H1 (cell line): ENCODE measurements around the gene ZBP1. TPM values are rescaled to one million over a fixed set of nuclear protein-coding genes. Genes with fewer than 3 reads are reported as not detected.

Source experiments
- CTCF ChIA-PET: fragments of 300-600 bp; sonication (Branson Sonifier 250); formaldehyde crosslinking; loops from one replicate; lab custom pipeline; 2021; ENCODE audit not compliant: partially characterized antibody; lab: Charles Lee
- POLR2A ChIA-PET: fragments of 300-600 bp; sonication (Branson Sonifier 250); formaldehyde crosslinking; loops from one replicate; lab custom pipeline; 2021; ENCODE audit warnings: inconsistent platforms; ENCODE audit not compliant: partially characterized antibody; lab: Charles Lee
- DNase-seq, 2 experiments: peaks; one replicate each; pipeline versions ENCODE4 v3.0.0 to v3.0.0-alpha.2; 2010 to 2022; ENCODE audit warnings: low spot score in 2 of 2, low read depth in 1 of 2, mixed read lengths in 1 of 2
- FAIRE-seq: peaks from 2 replicates; lab custom pipeline; 2011; peaks lifted over from hg19 to GRCh38; lab: Jason Lieb, UNC
- H2AFZ ChIP-seq: 2 replicates; pipeline ENCODE4 v1.8.1; 2012; ENCODE audit warnings: low read length, inconsistent platforms
- H2AK5ac ChIP-seq: 2 replicates; pipeline ENCODE4 v1.6.1; 2013; ENCODE audit warnings: low read depth, low read length
- H2BK120ac ChIP-seq: replicated peaks from 2 replicates; pipeline ENCODE3; 2013; ENCODE audit warnings: low read depth, low read length, inconsistent platforms
- H2BK12ac ChIP-seq: 2 replicates; pipeline ENCODE4 v1.6.1; 2013; ENCODE audit warnings: low read depth, low read length
- H2BK15ac ChIP-seq: 2 replicates; pipeline ENCODE4 v1.6.1; 2013; ENCODE audit warnings: low read length
- H2BK20ac ChIP-seq: 2 replicates; pipeline ENCODE4 v1.6.1; 2013; ENCODE audit warnings: low read length
- H2BK5ac ChIP-seq: 2 replicates; pipeline ENCODE4 v1.6.1; 2013; ENCODE audit warnings: low read depth, low read length
- H3K14ac ChIP-seq: 2 replicates; pipeline ENCODE4 v1.6.1; 2013; ENCODE audit warnings: inconsistent platforms; ENCODE audit not compliant: insufficient read length
- H3K18ac ChIP-seq: 2 replicates; pipeline ENCODE4 v1.6.1; 2013; ENCODE audit warnings: low read length; ENCODE audit errors: extremely low read depth
- H3K23ac ChIP-seq: 2 replicates; pipeline ENCODE4 v1.6.1; 2013; ENCODE audit warnings: inconsistent platforms; ENCODE audit not compliant: insufficient read length
- H3K23me2 ChIP-seq: 2 replicates; pipeline ENCODE4 v1.6.1; 2013; ENCODE audit warnings: low read depth, low read length
- H3K27ac ChIP-seq: 2 replicates; pipeline ENCODE4 v1.6.1; 2011; ENCODE audit warnings: low read depth, low read length, inconsistent platforms
- H3K27me3 ChIP-seq, 4 experiments: replicated peaks in 1 of 4; 1 replicate in 1 of 4; 2 replicates in 3 of 4; pipeline versions ENCODE4 v1.6.1 to v1.8.1; 2011 to 2013; ENCODE audit warnings: low read length in 3 of 4, mild to moderate bottlenecking in 3 of 4, inconsistent platforms in 2 of 4, mixed read lengths in 2 of 4, moderate library complexity in 1 of 4; ENCODE audit not compliant: control insufficient read depth in 3 of 4, insufficient read depth in 3 of 4; ENCODE audit errors: extremely low read depth in 1 of 4
- H3K36me3 ChIP-seq, 4 experiments: 2 replicates each; pipeline versions ENCODE4 v1.6.1 to v1.8.1; 2011 to 2013; ENCODE audit warnings: mild to moderate bottlenecking in 4 of 4, low read length in 3 of 4, moderate library complexity in 2 of 4, control low read depth in 1 of 4, inconsistent platforms in 1 of 4; ENCODE audit not compliant: insufficient read depth in 4 of 4, control insufficient read depth in 2 of 4
- H3K4ac ChIP-seq: replicated peaks from 2 replicates; pipeline ENCODE3; 2013; ENCODE audit warnings: low read length, low read depth, mixed read lengths, inconsistent platforms; ENCODE audit not compliant: insufficient read length
- H3K4me1 ChIP-seq, 4 experiments: replicated peaks in 1 of 4; 1 replicate in 1 of 4; 2 replicates in 3 of 4; pipeline versions ENCODE4 v1.6.1 to v1.8.1; 2011 to 2013; ENCODE audit warnings: low read length in 3 of 4, inconsistent platforms in 2 of 4, mixed read lengths in 1 of 4; ENCODE audit not compliant: insufficient read depth in 4 of 4, control insufficient read depth in 3 of 4
- H3K4me2 ChIP-seq, 2 experiments: 2 replicates each; pipeline versions ENCODE4 v1.6.1 to v1.8.1; 2011 to 2013; ENCODE audit warnings: low read depth in 2 of 2, low read length in 2 of 2, control low read depth in 1 of 2, inconsistent platforms in 1 of 2, mild to moderate bottlenecking in 1 of 2; ENCODE audit not compliant: insufficient read depth in 1 of 2
- H3K4me3 ChIP-seq, 4 experiments: fragments of 200-600, 300-600 bp in 1 of 4; sonication (generic), shearing (Covaris generic), sonication (Bioruptor Twin) in 1 of 4; 2 replicates each; pipeline versions ENCODE4 v1.5.1 to v1.8.1; 2011 to 2016; ENCODE audit warnings: low read length in 4 of 4, low read depth in 3 of 4, control low read depth in 2 of 4, inconsistent platforms in 2 of 4, mild to moderate bottlenecking in 2 of 4, mixed read lengths in 1 of 4, moderate library complexity in 1 of 4; ENCODE audit not compliant: insufficient read depth in 2 of 4; ENCODE audit errors: extremely low read depth in 1 of 4
- H3K56ac ChIP-seq: replicated peaks from 2 replicates; pipeline ENCODE3; 2013; ENCODE audit warnings: low read depth, mild to moderate bottlenecking, mixed read lengths, low read length, inconsistent platforms; ENCODE audit not compliant: insufficient read length
- H3K79me1 ChIP-seq: 2 replicates; pipeline ENCODE4 v1.6.1; 2013; ENCODE audit warnings: low read depth, low read length, control low read depth
- H3K79me2 ChIP-seq, 2 experiments: 2 replicates each; pipeline versions ENCODE4 v1.6.1 to v1.8.1; 2012 to 2013; ENCODE audit warnings: low read length in 2 of 2, mild to moderate bottlenecking in 2 of 2, inconsistent platforms in 1 of 2; ENCODE audit not compliant: insufficient read depth in 2 of 2, control insufficient read depth in 1 of 2
- H3K9ac ChIP-seq, 4 experiments: replicated peaks in 1 of 4; 1 replicate in 1 of 4; 2 replicates in 3 of 4; pipeline versions ENCODE4 v1.6.1 to v1.8.1; 2011 to 2013; ENCODE audit warnings: low read depth in 3 of 4, low read length in 3 of 4, control low read depth in 2 of 4, mild to moderate bottlenecking in 2 of 4, moderate library complexity in 2 of 4, inconsistent platforms in 1 of 4; ENCODE audit errors: extremely low read depth in 1 of 4
- H3K9me3 ChIP-seq, 2 experiments: 2 replicates each; pipeline versions ENCODE4 v1.6.1 to v1.8.1; 2012 to 2013; ENCODE audit warnings: mild to moderate bottlenecking in 2 of 2, moderate library complexity in 2 of 2, control low read depth in 1 of 2, inconsistent platforms in 1 of 2, low read depth in 1 of 2, low read length in 1 of 2, mixed read lengths in 1 of 2; ENCODE audit not compliant: insufficient read depth in 2 of 2
- H4K20me1 ChIP-seq, 2 experiments: replicated peaks in 1 of 2; 2 replicates each; pipeline versions ENCODE3 to v1.8.1; 2011 to 2013; ENCODE audit warnings: inconsistent platforms in 2 of 2, low read length in 2 of 2, mild to moderate bottlenecking in 1 of 2; ENCODE audit not compliant: insufficient read depth in 2 of 2, control insufficient read depth in 1 of 2
- H4K5ac ChIP-seq: 2 replicates; pipeline ENCODE4 v1.6.1; 2013; ENCODE audit warnings: low read length, low read depth, mixed read lengths, inconsistent platforms; ENCODE audit not compliant: insufficient read length
- H4K8ac ChIP-seq: 2 replicates; pipeline ENCODE4 v1.8.0; 2013; ENCODE audit warnings: mild to moderate bottlenecking, moderate library complexity, low read length, inconsistent platforms; ENCODE audit not compliant: insufficient read depth; ENCODE audit errors: extremely low read depth
- H4K91ac ChIP-seq: replicated peaks from 2 replicates; pipeline ENCODE3; 2013; ENCODE audit warnings: low read length, mixed read lengths, inconsistent platforms; ENCODE audit not compliant: insufficient read length
- BCL11A ChIP-seq, 2 experiments: IDR thresholded peaks; one replicate each; pipeline ENCODE4 v1.6.1; 2011; ENCODE audit warnings: low read depth in 2 of 2, low read length in 2 of 2, mild to moderate bottlenecking in 2 of 2
- EGR1 ChIP-seq: IDR thresholded peaks from 2 replicates; pipeline ENCODE4 v1.6.1; 2011; ENCODE audit warnings: low read depth, low read length, borderline replicate concordance
- HDAC6 ChIP-seq: IDR thresholded peaks from one replicate; pipeline ENCODE4 v1.7.1; 2012; ENCODE audit warnings: low read depth, mild to moderate bottlenecking, inconsistent platforms, low read length, moderate library complexity
- JUN ChIP-seq: IDR thresholded peaks from 2 replicates; pipeline ENCODE4 v1.6.1; 2011; ENCODE audit warnings: low read depth, mild to moderate bottlenecking, improper control_type of control experiment, low read length
- KDM1A ChIP-seq: fragments of 200-600, 300-600 bp; sonication (generic); IDR thresholded peaks from 2 replicates; pipeline ENCODE4 v1.7.1; 2016; ENCODE audit warnings: mild to moderate bottlenecking, low read length, borderline replicate concordance
- MAFK ChIP-seq: IDR thresholded peaks from 2 replicates; pipeline ENCODE4 v1.6.1; 2012; ENCODE audit warnings: low read depth, mild to moderate bottlenecking, improper control_type of control experiment, low read length
- POU5F1 ChIP-seq: IDR thresholded peaks from 2 replicates; pipeline ENCODE4 v1.6.1; 2011; ENCODE audit warnings: low read depth, mild to moderate bottlenecking, low read length, moderate library complexity
- RAD21 ChIP-seq, 2 experiments: IDR thresholded peaks in 1 of 2; conservative IDR thresholded peaks in 1 of 2; 2 replicates each; pipeline ENCODE4 v1.6.1; 2011; ENCODE audit warnings: low read depth in 2 of 2, low read length in 2 of 2, improper control_type of control experiment in 1 of 2, inconsistent platforms in 1 of 2, mild to moderate bottlenecking in 1 of 2, moderate library complexity in 1 of 2
- RNF2 ChIP-seq: fragments of 200-900, 300-1000 bp; sonication (generic); IDR thresholded peaks from 2 replicates; pipeline ENCODE4 v1.7.1; 2016; ENCODE audit warnings: borderline replicate concordance, low read depth, mild to moderate bottlenecking, antibody characterized with exemption, low read length; ENCODE audit not compliant: poor library complexity, severe bottlenecking; ENCODE audit errors: missing control alignments
- TAF1 ChIP-seq: IDR thresholded peaks from 2 replicates; pipeline ENCODE4 v1.6.1; 2011; ENCODE audit warnings: mild to moderate bottlenecking, low read depth, low read length
- TEAD4 ChIP-seq: IDR thresholded peaks from 2 replicates; pipeline ENCODE4 v1.6.1; 2012; ENCODE audit warnings: low read depth, low read length, inconsistent platforms, mixed read lengths
- polyA plus RNA-seq, 7 experiments: library from polyadenylated mRNA; depleted of rRNA in 3 of 7; stranded (reverse) in 5 of 7; unstranded in 2 of 7; fragments of >200 nt in 5 of 7; fragments of 200-250 nt in 2 of 7; gene quantifications; 1 replicate in 5 of 7; 2 replicates in 1 of 7; 4 replicates in 1 of 7; pipeline versions ENCODE4 v1.2.1 to v1.2.3, GENCODE V29; 2011 to 2013; ENCODE audit warnings: missing spikeins in 2 of 7, mixed read lengths in 2 of 7
- total RNA-seq: library from RNA; stranded (reverse); fragmentation: NEBNext Ultra II Directional; extraction: Animal tissue kit (Norgen Biotek cat#: 25700); gene quantifications from 2 replicates; pipeline ENCODE4 v1.2.1, GENCODE V29; 2021
- TF ChIP-seq, protein P1 (sequence below): IDR thresholded peaks from 2 replicates; pipeline ENCODE4 v1.6.1; 2011; ENCODE audit warnings: low read depth, mild to moderate bottlenecking, low read length; ENCODE audit not compliant: insufficient read depth
- TF ChIP-seq, protein P2 (sequence below): IDR thresholded peaks from 2 replicates; pipeline ENCODE4 v1.6.1; 2012; ENCODE audit warnings: inconsistent platforms

Gene ZBP1
- total and polyA plus RNA-seq, 2 of the 8 experiments (the other 6 are each of a cell fraction or from before 2014, with no cell fraction given) = not detected

DNA sequence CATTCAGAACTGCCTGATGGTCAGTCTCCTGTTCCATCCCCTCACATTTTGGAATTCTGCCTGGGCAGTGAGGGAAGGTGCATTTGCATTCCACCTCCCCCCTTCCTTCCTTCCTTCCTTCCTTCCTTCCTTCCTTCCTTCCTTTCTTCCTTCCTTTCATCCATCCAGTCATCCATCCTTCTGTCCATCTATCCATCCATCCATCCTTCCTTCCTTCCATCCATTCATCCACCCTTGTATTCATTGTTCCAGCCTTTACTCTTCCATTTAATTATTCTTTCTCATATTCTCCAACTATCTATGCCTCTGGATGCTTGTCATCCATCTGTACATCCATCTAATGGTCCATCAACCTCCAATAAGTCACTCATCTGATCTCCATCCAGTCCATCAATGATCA is 45.3 kb downstream of the ZBP1 start:
- Histone ChIP-seq H3K18ac (no peak overlapping the region), H4K91ac (no peak overlapping the region), H3K23ac (no peak overlapping the region), H2BK15ac (no peak overlapping the region), H2BK5ac (no peak overlapping the region), H2AFZ (no peak overlapping the region), H3K27me3 (peaks cover 0 to 4% (median 0%) of the 10 kb centered on the region in 4 experiments; a peak in 4 of 7 replicates), H4K5ac (no peak overlapping the region), H3K79me2 (no peaks in the 10 kb centered on the region), H2AK5ac (no peak overlapping the region), H3K4me2 (no peak overlapping the region), H3K36me3 (no peaks in the 10 kb centered on the region), H2BK20ac (no peak overlapping the region), H3K14ac (no peak overlapping the region), H3K79me1 (no peaks in the 10 kb centered on the region), H2BK120ac (no peak overlapping the region), H4K20me1 (no peaks in the 10 kb centered on the region), H3K4ac (no peak overlapping the region), H3K23me2 (peaks cover 1% of the 10 kb centered on the region; the same call in 1 of the 2 replicates), H2BK12ac (no peak overlapping the region), H3K4me1 (peaks cover 0 to 10% (median 3%) of the 10 kb centered on the region in 4 experiments; a peak in 4 of 7 replicates), H3K56ac (no peak overlapping the region), H3K9ac (no peak overlapping the region), H3K9me3 (no peaks in the 10 kb centered on the region), H4K8ac (no peak overlapping the region), H3K27ac (no peak overlapping the region), H3K4me3 (no peak overlapping the region)
- FAIRE-seq (no peak), DNase-seq (no peak)
- POLR2A ChIA-PET = interaction anchor here (1.9 kb wide), 1 partner anchor 52 kb away, joined by 4 read pairs; no protein-coding TSS in a partner anchor
- CTCF ChIA-PET = interaction anchor here (0.7 to 7.9 kb wide), 18 partner anchors 9 to 635 kb away, joined by 3 to 67 read pairs (median 8); partner anchors contain the start of genes PCK1 and ZBP1
- TF ChIP-seq, protein P1, sequence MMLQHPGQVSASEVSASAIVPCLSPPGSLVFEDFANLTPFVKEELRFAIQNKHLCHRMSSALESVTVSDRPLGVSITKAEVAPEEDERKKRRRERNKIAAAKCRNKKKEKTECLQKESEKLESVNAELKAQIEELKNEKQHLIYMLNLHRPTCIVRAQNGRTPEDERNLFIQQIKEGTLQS = no peak
- no peak for TF ChIP-seq EGR1
- no peak for TF ChIP-seq TEAD4
- no peak for TF ChIP-seq KDM1A
- no peak for TF ChIP-seq POU5F1
- TF ChIP-seq RAD21 (IDR thresholded peaks at IDR 0.05 in 1 of 2, conservative IDR thresholded peaks at IDR 0.05 in 1 of 2; ENCODE audit: low read depth in 2 of 2, low read length in 2 of 2) = no peak
- no peak for TF ChIP-seq HDAC6
- TF ChIP-seq, protein P2, sequence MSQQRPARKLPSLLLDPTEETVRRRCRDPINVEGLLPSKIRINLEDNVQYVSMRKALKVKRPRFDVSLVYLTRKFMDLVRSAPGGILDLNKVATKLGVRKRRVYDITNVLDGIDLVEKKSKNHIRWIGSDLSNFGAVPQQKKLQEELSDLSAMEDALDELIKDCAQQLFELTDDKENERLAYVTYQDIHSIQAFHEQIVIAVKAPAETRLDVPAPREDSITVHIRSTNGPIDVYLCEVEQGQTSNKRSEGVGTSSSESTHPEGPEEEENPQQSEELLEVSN = no peak
- TF ChIP-seq JUN = no peak
- no peak for TF ChIP-seq RNF2
- no peak for TF ChIP-seq MAFK
- no peak for TF ChIP-seq TAF1
- no peak for TF ChIP-seq BCL11A (IDR thresholded peaks at IDR 0.05; ENCODE audit: low read depth in 2 of 2, low read length in 2 of 2)
